ENCODE results near the gene UBL5. TPM values are rescaled to one million over a fixed set of nuclear protein-coding genes. Genes with fewer than 3 reads are reported as not detected.

The UBL5 gene
- total RNA-seq, 2 experiments from 2014 or later: 313 to 321 TPM

GRCh38 chr19:9834726-9835506, 7.2 kb downstream of the UBL5 start, which contains the start of gene PIN1:
TSS of gene PIN1 (plus strand) at chr19:9835318. CDS start at chr19:9835345, 27 bp downstream.
- peak within 1 kb of the TSS; percentile 81 for H3K4me3 Mint-ChIP-seq
- no peak for TF ChIP-seq CTCF (IDR thresholded peaks at IDR 0.05)

GRCh38 chr19:9835507-9835949, 7.8 kb downstream of the UBL5 start:
- Mint-ChIP-seq H3K4me3 (peak overlapping the region; percentile 81), H3K9me3 (no peaks in the 10 kb centered on the region), H3K27me3 (no peaks in the 10 kb centered on the region), H3K27ac (peak overlapping the region; percentile 56), H3K4me1 (ENCODE audit: low read depth) (peaks cover 24% of the 10 kb centered on the region), H3K36me3 (ENCODE audit: low read depth) (peaks cover 16% of the 10 kb centered on the region)
- ChIA-PET CTCF (interaction anchor here (1.0 kb wide), 1 partner anchor 17 kb away, joined by 3 read pairs; no protein-coding TSS in a partner anchor), POLR2A (interaction anchor here (1.0 to 1.2 kb wide), 2 partner anchors 22 to 192 kb away, joined by 3 to 4 read pairs; no protein-coding TSS in a partner anchor)
- DNase-seq (no peak), ATAC-seq (no peak)
- intact Hi-C loops (cut with micrococcal nuclease): no loop called here
- no peak for TF ChIP-seq CTCF (IDR thresholded peaks at IDR 0.05)

More at GRCh38 chr19:9834726-9835506, 7.2 kb downstream of the UBL5 start, which contains the start of gene PIN1:
- H3K4me1 Mint-ChIP-seq (ENCODE audit: low read depth): peaks cover 28% of the 10 kb centered on the region
- DNase-seq: peak; percentile 100
- ChIA-PET POLR2A (interaction anchor here (1.2 kb wide), 1 partner anchor 23 kb away, joined by 3 read pairs; no protein-coding TSS in a partner anchor), CTCF (interaction anchor here (0.6 to 1.2 kb wide), 3 partner anchors 12 to 84 kb away, joined by 3 to 4 read pairs (median 3); no protein-coding TSS in a partner anchor)
- ATAC-seq: peak; percentile 96
- peak within 1 kb of the TSS; percentile 67 for H3K27ac Mint-ChIP-seq
- no peaks in the 10 kb centered on the region for H3K27me3 Mint-ChIP-seq
- intact Hi-C loops (cut with micrococcal nuclease): no loop called here
- no peaks in the 10 kb centered on the region for H3K9me3 Mint-ChIP-seq
- peaks cover 14% of the 10 kb centered on the region for H3K36me3 Mint-ChIP-seq (ENCODE audit: low read depth)

GRCh38 chr19:9836021-9836420, 8.3 kb downstream of the UBL5 start:
- Mint-ChIP-seq H3K27me3 (no peaks in the 10 kb centered on the region), H3K4me3 (peak overlapping the region; percentile 81), H3K9me3 (no peaks in the 10 kb centered on the region), H3K4me1 (ENCODE audit: low read depth) (peaks cover 24% of the 10 kb centered on the region), H3K27ac (peak overlapping the region; percentile 56), H3K36me3 (ENCODE audit: low read depth) (peaks cover 19% of the 10 kb centered on the region)
- TF ChIP-seq CTCF (IDR thresholded peaks at IDR 0.05): no peak
- ATAC-seq: no peak
- ChIA-PET POLR2A (interaction anchor here (0.9 to 1.2 kb wide), 4 partner anchors 11 to 191 kb away, joined by 3 to 4 read pairs (median 4); no protein-coding TSS in a partner anchor), CTCF (no interaction called here)
- no peak for DNase-seq
- intact Hi-C loops (cut with micrococcal nuclease): no loop called here

- no peak for TF ChIP-seq CTCF (IDR thresholded peaks at IDR 0.05)
- CTCF ChIA-PET: no interaction called here
- POLR2A ChIA-PET: interaction anchor here (1.3 to 2.1 kb wide), 2 partner anchors 10 to 14 kb away, joined by 5 to 6 read pairs; partner anchors contain the start of gene UBL5
- H3K4me3 Mint-ChIP-seq: no peak overlapping the region
- H3K27ac Mint-ChIP-seq: no peak overlapping the region
- peaks cover 38% of the 10 kb centered on the region for H3K36me3 Mint-ChIP-seq (ENCODE audit: low read depth)
- no peaks in the 10 kb centered on the region for H3K9me3 Mint-ChIP-seq
- H3K27me3 Mint-ChIP-seq: no peaks in the 10 kb centered on the region
- peaks cover 29% of the 10 kb centered on the region for H3K4me1 Mint-ChIP-seq (ENCODE audit: low read depth)
- ATAC-seq (no peak), DNase-seq (no peak)
- intact Hi-C loops (cut with micrococcal nuclease): no loop called here
These were observed 10.6 kb downstream of the UBL5 start for GRCh38 chr19:9838324-9838723.

Data from activated CD8-positive, alpha-beta T cell treated with anti-CD3 and anti-CD28 coated beads for 36 hours (primary cell).